ENCODE results near the gene CDC42.
A peak's percentile ranks its signal among the peaks of the same experiment; 100 is the strongest.
"Not testable (repeated sequence)": the region's sequence is repeated elsewhere in the genome, so short reads cannot be mapped to it uniquely, and the experiment has no call there.

Gene CDC42

DNA sequence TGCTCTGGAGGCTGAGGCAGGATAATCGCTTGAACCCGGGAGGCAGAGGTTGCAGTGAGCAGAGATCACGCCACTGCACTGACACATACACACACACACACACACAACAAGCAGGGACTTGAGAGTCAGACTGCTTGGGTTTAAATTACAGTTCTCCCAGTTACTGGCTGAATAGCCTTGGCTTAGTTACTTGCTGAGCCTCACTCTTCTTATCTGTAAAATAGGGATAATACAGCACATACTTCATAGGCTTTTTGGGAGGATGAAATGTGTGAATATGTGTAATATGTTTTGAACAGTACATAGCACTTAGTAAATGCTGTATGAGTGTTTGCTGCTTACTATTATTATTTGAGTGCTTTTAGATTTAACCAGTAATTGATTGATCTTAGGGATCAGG is 23.8 kb downstream of the CDC42 start:
- no peak for DNase-seq

- DNase-seq, result no peak
Measured at GRCh38 chr1:22077728-22078127, 25.2 kb downstream of the CDC42 start.

DNA sequence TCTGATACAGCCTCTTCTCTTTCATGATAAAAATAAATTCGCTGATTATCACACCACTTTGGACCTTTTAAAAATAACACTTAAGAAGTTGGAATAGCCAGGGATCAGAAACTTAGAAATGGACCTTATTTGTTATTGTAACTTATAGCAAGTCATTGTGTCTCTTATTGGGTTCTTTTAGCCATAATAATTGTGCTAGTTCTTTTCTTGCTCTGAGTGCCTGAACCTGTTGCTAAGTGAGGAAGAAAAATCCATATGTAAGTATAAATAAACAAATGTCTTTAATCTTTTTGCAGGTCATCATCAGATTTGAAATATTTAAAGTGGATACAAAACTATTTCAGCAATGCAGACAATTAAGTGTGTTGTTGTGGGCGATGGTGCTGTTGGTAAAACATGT is 25.6 kb downstream of the CDC42 start:
- DNase-seq, result no peak

- DNase-seq, result no peak
Measured at GRCh38 chr1:22080191-22080590, 27.7 kb downstream of the CDC42 start.

GRCh38 chr1:22088331-22088730 is 35.8 kb downstream of the CDC42 start:
- no peak for DNase-seq

GRCh38 chr1:22089134-22089571 is 36.6 kb downstream of the CDC42 start:
- DNase-seq, result no peak

GRCh38 chr1:22089787-22090186 is 37.3 kb downstream of the CDC42 start:
- no peak for DNase-seq

DNA sequence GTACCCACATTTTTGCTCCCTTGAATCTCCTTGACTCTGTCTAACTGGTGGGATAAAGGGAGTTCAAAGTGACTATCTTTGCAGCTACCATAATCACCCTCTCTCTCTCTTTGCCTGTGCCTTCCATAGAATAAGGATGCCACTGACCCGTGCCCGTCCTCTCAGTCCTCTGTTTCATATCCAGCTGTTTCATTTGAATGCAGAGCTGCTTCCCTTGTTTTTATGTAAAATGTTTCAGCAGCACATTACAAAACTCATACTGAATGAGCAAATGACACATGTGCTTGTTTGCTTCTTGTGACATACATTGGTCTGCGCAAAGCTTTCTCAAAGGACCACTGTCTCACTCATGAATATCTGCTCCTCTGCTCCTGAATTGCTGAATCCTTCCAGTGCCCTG is 38.4 kb downstream of the CDC42 start:
- DNase-seq, result no peak

DNA sequence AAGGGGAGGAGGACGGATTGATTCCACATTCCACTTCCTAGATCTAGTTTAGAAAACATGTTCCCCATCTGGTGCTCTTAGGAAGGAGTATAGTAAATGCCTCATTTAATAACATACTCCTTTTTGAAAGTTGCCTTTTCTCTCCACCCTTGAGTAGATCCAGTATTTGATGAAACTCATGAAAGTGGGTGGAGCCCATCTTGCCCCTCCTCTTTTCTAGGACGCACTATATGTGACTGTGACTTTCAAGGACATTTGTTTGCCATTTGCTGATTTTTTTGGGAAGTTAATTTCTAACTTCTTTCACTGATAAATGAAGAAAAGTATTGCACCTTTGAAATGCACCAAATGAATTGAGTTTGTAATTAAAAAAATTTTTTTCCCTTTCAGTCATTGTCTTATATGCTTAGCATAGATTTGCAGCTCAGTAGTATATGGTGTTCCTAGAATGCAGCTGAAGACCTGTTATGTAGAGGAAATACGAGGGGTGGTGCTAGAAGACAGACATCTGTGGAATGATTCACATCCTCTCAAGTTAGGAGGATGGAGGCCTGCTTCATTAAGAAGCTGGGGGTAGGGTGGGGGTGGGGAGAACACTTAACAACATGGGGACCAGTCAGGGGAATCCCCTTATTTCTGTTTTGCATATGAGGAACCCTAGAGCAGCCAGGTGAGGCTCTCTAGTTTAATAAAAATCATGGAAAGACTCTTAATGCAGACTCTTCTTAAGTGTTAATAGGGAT is 39.7 kb downstream of the CDC42 start:
- DNase-seq, result not testable (repeated sequence)

DNA sequence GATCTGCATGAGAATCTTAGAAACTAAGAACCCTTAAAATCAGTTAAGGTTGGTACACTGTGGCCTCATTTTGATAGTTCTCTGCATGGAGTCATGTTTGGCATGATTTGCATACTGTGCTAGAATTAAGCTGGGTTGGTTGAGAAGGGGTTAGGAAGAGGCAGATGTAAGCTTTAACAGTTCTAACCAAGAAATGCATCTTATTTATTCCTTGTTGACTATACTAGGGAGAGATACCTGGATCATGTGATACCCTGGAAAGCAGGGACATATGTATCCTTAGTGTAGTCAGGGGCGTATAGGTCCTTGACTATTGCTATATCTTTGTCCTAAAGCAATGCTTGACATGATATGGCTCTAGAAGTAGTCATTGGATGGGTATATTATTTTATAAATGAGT is 41.0 kb downstream of the CDC42 start:
- no peak for DNase-seq

DNA sequence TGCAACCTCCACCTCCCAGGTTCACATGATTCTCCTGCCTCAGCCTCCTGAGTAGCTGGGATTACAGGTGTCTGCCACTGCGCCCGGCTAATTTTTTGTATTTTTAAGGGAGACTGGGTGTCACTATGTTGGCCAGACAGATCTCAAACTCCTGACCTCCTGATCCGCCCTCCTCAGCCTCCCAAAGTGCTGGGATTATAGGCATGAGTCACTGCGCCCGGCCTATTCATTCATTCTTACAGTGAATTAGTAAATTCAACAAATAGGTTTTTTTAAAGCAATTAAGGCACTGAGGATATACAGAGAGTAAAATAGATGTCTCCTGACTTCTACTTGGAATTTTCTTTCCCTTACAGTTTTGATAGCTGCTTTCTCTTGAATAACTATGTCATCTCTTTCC is 43.5 kb downstream of the CDC42 start:
- DNase-seq, result no peak

DNA sequence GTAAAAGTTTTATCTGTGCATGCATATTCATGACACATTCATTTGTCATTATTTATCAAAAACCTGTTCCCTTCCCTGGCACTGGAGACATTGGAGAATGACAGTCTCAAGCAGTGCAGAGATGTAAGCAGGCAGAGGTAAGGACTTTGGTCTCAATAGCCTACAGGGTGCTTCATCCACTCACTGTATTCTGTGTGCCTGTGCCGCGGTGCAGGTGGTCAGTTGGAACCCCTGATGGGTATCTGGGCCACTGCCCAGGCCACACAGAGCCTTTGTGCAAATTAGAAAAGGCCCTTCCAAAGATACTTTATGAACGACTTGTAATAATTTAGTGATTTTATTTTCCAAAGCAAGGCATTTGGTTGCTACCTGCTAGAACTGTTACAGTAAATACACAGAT is 44.0 kb downstream of the CDC42 start:
- DNase-seq, result no peak

- DNase-seq, result no peak
Measured at GRCh38 chr1:22098752-22099151, 46.2 kb downstream of the CDC42 start.

DNA sequence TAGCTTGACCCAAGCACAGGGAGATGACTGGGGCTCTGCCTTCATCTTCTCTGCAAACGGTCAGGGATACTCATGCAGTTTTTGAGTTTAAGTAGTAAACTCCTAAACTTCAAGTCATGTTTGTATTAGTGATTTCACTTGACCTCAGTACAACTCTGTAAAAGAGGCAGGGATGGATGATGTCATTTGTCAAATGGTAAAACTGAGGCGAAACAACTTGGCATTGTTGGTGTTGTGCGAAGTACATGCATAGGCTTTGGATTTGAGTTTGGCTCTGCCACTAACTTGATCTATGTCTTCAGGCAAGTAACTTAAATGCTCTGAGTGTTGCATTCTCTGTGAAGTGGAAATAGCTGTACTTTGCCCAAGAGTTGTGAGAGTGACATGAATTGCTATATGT is 47.7 kb downstream of the CDC42 start:
- DNase-seq, result no peak

GRCh38 chr1:22101199-22101598 is 48.7 kb downstream of the CDC42 start:
- DNase-seq, result no peak

GRCh38 chr1:22101995-22102394 is 49.5 kb downstream of the CDC42 start:
- no peak for DNase-seq

GRCh38 chr1:22102746-22103145 is 50.2 kb downstream of the CDC42 start:
- no peak for DNase-seq

GRCh38 chr1:22104094-22104493 is 51.6 kb downstream of the CDC42 start:
- no peak for DNase-seq

- DNase-seq, result no peak
Measured at GRCh38 chr1:22104865-22105437, 52.4 kb downstream of the CDC42 start.

GRCh38 chr1:22105611-22106207 is 53.2 kb downstream of the CDC42 start:
- no peak for DNase-seq

- no peak for DNase-seq
Measured at GRCh38 chr1:22107126-22107525, 54.6 kb downstream of the CDC42 start.

- peak; percentile 44 for DNase-seq
Measured at GRCh38 chr1:22108339-22109105, 56.0 kb downstream of the CDC42 start.

GRCh38 chr1:22110016-22110415 is 57.5 kb downstream of the CDC42 start:
- no peak for DNase-seq

GRCh38 chr1:22111115-22111514 is 58.6 kb downstream of the CDC42 start:
- DNase-seq, result peak; percentile 41

All from right forelimb (tissue), 1 donor.